ENCODE data around the gene REEP3.
A peak's percentile ranks its signal among the peaks of the same experiment; 100 is the strongest.

- no peak for TF ChIP-seq EZH2 (IDR thresholded peaks at IDR 0.05; ENCODE audit: borderline replicate concordance)
- peak; percentile 88 for TF ChIP-seq CTCF (IDR thresholded peaks at IDR 0.05; ENCODE audit: poor library complexity)
- TF ChIP-seq EZH2phosphoT487 (IDR thresholded peaks at IDR 0.05; ENCODE audit: low read depth, severe bottlenecking, unreplicated experiment) = no peak
Observed at GRCh38 chr10:63629363-63630084, 108.3 kb downstream of the REEP3 start.
